Measurements from ENCODE around the gene RTF2.
"Not testable (repeated sequence)": the region's sequence is repeated elsewhere in the genome, so short reads cannot be mapped to it uniquely, and the experiment has no call there.

RTF2 gene

DNA sequence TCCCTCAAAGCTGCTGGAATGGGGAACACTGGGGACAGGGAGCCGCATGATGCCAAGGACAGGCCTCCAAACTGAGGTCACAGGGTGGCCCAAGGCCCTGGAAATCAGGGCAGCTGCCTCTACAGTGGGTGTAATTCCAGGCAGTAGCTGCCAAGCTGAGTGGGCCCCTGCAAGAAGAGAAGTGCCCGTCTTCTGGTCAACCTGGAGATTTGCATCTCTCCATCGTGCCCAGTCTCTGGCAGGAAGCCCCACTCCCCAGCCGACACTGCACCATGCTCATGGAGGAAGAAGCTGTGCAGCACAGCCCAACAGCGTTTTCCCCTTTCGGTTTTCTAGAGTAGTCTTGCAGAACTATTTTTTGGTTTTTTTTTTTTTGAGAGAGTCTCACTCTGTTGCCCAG, 53.9 kb downstream of the RTF2 start:
- no peak for TF ChIP-seq CTCF (IDR thresholded peaks at IDR 0.05; ENCODE audit: borderline replicate concordance, control extremely low read depth, extremely low read depth, insufficient read depth, missing control alignments)
- in situ Hi-C loops (cut with MboI; ENCODE audit: low sequenced_read_pairs, unreplicated experiment): no loop called here
- DNase-seq (ENCODE audit: low spot score): no peak

DNA sequence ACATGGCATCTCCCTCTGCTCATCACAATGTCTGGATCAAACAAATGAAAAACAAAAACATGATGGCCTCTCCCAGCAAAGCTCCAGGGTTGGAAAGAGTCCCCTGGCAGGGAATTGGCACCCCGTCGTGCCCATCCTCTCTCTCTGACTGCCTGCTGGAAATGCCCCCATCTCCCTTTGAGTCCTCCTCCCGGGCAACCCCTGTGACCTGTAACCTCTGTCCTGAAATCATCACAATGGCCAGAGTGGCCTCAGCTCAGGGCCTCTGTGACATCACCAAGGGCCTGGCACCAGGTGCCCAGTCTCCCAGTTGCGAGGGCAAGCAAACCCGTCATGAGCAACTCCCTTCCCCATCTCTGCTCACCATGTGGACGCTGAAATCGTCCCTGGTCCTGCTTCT, 56.0 kb downstream of the RTF2 start, which contains the start of gene FAM209A:
Gene FAM209A (plus strand): TSS at position 301 of the 400 bp plus-strand sequence. CDS start 65 bp downstream, at position 366.
- in situ Hi-C loops (cut with MboI; ENCODE audit: low sequenced_read_pairs, unreplicated experiment); DNase-seq (ENCODE audit: low spot score): not testable (repeated sequence)

DNA sequence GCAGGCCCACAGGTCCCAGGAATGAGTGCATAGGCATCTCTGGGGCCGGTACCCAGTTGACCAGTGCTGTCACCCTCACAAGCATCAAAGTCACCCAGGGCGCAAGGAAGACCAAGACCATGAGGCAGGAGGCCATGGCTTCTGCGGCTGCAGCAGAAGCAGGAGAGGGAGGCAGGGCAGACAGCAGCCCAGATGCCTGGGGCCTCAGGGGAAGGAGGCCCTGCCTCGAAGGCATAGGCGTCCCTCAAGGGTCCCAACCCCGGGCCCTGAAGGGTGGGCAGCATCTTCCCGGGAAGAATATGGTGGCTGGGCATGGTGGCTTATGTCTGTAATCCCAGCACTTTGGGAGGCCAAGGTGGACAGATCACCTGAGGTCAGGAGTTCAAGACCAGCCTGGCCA, 59.1 kb downstream of the RTF2 start:
- TF ChIP-seq CTCF (IDR thresholded peaks at IDR 0.05; ENCODE audit: borderline replicate concordance, control extremely low read depth, extremely low read depth, insufficient read depth, missing control alignments): no peak
- in situ Hi-C loops (cut with MboI; ENCODE audit: low sequenced_read_pairs, unreplicated experiment): no loop called here
- DNase-seq (ENCODE audit: low spot score): no peak

- DNase-seq (ENCODE audit: low spot score); in situ Hi-C loops (cut with MboI; ENCODE audit: low sequenced_read_pairs, unreplicated experiment): not testable (repeated sequence)
Measured at GRCh38 chr20:56532946-56533345, 64.5 kb downstream of the RTF2 start, which contains the start of gene FAM209B. TSS of gene FAM209B (plus strand) at chr20:56533246. CDS start at chr20:56533342, 96 bp downstream.

GRCh38 chr20:56537997-56538396, 69.6 kb downstream of the RTF2 start:
- no peak for DNase-seq (ENCODE audit: low spot score)
- in situ Hi-C loops (cut with MboI; ENCODE audit: low sequenced_read_pairs, unreplicated experiment): no loop called here
- TF ChIP-seq CTCF (IDR thresholded peaks at IDR 0.05; ENCODE audit: borderline replicate concordance, control extremely low read depth, extremely low read depth, insufficient read depth, missing control alignments): no peak

DNA sequence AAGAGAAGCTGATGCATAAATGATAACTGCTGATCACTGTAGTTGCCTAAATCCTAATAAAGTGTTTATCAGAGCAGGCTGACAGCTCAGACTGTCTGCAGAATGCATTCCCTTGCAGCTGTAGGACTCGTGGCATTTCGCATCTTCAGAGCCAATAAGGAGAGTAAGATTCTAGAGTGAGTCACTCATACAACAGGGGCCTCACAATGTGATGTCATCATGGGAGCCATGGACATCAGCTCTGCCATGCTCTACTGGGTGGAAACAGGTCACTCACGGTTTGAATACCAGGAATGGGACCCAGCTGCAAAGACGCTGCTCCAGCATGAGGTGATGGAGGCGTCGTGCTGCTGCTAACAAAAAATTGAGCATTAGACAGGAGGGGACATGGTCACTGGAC, 72.0 kb downstream of the RTF2 start:
- in situ Hi-C loops (cut with MboI; ENCODE audit: low sequenced_read_pairs, unreplicated experiment): no loop called here
- DNase-seq (ENCODE audit: low spot score): no peak
- no peak for TF ChIP-seq CTCF (IDR thresholded peaks at IDR 0.05; ENCODE audit: borderline replicate concordance, control extremely low read depth, extremely low read depth, insufficient read depth, missing control alignments)

DNA sequence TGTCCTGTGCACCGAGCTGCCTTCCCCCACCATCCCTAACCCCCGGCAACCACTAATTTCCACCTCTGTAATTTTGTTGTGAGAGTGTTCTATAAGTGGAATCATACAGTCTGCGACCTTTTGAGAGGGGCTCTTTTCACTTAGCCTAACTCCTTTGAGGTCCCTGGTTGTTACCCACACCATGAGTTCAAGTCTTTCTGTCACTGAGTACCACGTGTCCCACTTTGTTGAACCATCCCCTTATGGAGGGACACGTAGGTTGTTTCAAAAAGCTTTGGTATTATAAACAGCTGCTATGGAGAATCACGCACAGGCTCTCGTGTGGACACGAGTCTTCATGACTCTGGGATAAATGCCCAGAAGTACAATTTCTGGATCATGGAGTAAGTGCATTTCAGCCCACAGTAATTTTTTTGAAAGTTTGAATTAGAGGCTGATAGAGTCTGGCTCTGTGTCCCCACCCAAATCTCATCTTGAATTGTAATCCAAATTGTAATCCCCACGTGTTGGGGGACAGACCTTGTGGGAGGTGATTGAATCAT, 74.1 kb downstream of the RTF2 start:
- in situ Hi-C loops (cut with MboI; ENCODE audit: low sequenced_read_pairs, unreplicated experiment): no loop called here
- TF ChIP-seq CTCF (IDR thresholded peaks at IDR 0.05; ENCODE audit: borderline replicate concordance, control extremely low read depth, extremely low read depth, insufficient read depth, missing control alignments): no peak
- DNase-seq (ENCODE audit: low spot score): no peak

- in situ Hi-C loops (cut with MboI; ENCODE audit: low sequenced_read_pairs, unreplicated experiment): no loop called here
- DNase-seq (ENCODE audit: low spot score): no peak
- no peak for TF ChIP-seq CTCF (IDR thresholded peaks at IDR 0.05; ENCODE audit: borderline replicate concordance, control extremely low read depth, extremely low read depth, insufficient read depth, missing control alignments)
Measured at GRCh38 chr20:56551571-56551970, 83.1 kb downstream of the RTF2 start.
